Kidney epithelial cell (primary cell): ENCODE data around the gene PCGF6. TPM values are rescaled to one million over a fixed set of nuclear protein-coding genes. Genes with fewer than 3 reads are reported as not detected.

ENCODE experiments used
- DNase-seq: peaks from one replicate; pipeline ENCODE4 v3.0.0-alpha.2; 2010; ENCODE audit warnings: low read depth
- H3K27me3 ChIP-seq: 2 replicates; pipeline ENCODE4 v1.6.0; 2011; ENCODE audit warnings: low read length; ENCODE audit not compliant: control insufficient read depth, insufficient read depth
- H3K36me3 ChIP-seq: 2 replicates; pipeline ENCODE4 v1.5.1; 2011; ENCODE audit warnings: low read length; ENCODE audit not compliant: control insufficient read depth, insufficient read depth
- H3K4me3 ChIP-seq: 2 replicates; pipeline ENCODE4 v1.5.1; 2011; ENCODE audit warnings: low read depth, mild to moderate bottlenecking, control low read depth, low read length
- total RNA-seq: library from RNA; depleted of rRNA; stranded (reverse); fragments of >200 nt; gene quantifications from 2 replicates; pipeline ENCODE4 v1.2.3, GENCODE V29; 2015
- TF ChIP-seq, protein P1 (sequence below): IDR thresholded peaks from 2 replicates; pipeline ENCODE4 v1.5.1; 2011; ENCODE audit warnings: mild to moderate bottlenecking, moderate library complexity, low read length, control low read depth, inconsistent platforms; ENCODE audit not compliant: insufficient read depth, poor library complexity, severe bottlenecking

PCGF6 gene
- total RNA-seq, 1 donor from 2014 or later, result 13.3 TPM

GRCh38 chr10:103280506-103280905 is 70.4 kb downstream of the PCGF6 start:
- TF ChIP-seq, protein P1, sequence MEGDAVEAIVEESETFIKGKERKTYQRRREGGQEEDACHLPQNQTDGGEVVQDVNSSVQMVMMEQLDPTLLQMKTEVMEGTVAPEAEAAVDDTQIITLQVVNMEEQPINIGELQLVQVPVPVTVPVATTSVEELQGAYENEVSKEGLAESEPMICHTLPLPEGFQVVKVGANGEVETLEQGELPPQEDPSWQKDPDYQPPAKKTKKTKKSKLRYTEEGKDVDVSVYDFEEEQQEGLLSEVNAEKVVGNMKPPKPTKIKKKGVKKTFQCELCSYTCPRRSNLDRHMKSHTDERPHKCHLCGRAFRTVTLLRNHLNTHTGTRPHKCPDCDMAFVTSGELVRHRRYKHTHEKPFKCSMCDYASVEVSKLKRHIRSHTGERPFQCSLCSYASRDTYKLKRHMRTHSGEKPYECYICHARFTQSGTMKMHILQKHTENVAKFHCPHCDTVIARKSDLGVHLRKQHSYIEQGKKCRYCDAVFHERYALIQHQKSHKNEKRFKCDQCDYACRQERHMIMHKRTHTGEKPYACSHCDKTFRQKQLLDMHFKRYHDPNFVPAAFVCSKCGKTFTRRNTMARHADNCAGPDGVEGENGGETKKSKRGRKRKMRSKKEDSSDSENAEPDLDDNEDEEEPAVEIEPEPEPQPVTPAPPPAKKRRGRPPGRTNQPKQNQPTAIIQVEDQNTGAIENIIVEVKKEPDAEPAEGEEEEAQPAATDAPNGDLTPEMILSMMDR, result no peak
- H3K36me3 ChIP-seq, result no peaks in the 10 kb centered on the region
- H3K4me3 ChIP-seq, result no peak overlapping the region
- peaks cover 28% of the 10 kb centered on the region for H3K27me3 ChIP-seq
- DNase-seq, result no peak

DNA sequence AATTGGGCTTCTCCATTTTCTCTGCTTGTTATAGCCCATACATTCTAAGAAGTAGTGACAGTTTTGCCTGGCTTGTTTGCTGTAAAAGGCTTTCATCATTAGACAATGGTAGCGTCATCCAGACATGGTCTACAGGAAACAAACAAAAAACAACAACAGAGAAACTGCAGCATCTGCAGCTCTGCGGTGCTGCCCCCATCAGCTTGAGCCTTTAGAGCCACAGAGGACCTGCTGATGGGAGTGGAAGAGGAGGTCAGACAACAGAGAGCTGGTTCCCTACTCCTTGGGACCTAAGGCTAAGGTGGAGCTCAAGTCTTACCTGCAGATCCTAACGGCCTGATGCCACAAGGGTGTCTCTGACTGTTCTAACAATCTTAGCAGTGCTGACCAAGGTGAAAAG is 70.9 kb downstream of the PCGF6 start:
- no peak overlapping the region for H3K4me3 ChIP-seq
- DNase-seq, result no peak
- TF ChIP-seq, protein P1, result no peak
- no peaks in the 10 kb centered on the region for H3K36me3 ChIP-seq
- peaks cover 28% of the 10 kb centered on the region for H3K27me3 ChIP-seq

DNA sequence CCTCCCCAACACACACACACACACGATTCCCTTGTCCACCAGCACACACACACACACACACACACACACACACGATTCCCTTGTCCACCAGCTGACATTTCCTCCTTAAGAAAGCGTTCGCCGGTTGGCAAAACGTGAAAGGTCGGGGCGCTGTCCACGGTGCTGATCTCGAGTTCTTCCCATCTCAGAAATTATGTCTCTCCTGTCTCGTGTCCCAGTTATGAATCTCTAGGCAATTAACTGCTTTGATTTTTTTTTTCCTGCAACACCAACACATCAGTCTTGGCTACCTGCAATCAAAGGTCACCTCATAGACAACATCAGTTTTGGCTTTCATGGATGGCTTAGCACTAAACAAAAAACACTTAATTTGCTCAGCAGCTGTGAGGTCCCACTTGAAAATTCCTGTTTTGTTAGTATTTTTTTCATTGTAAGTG is 72.1 kb downstream of the PCGF6 start:
- Histone ChIP-seq H3K36me3 (no peaks in the 10 kb centered on the region), H3K27me3 (peaks cover 28% of the 10 kb centered on the region), H3K4me3 (no peak overlapping the region)
- TF ChIP-seq, protein P1, result no peak
- no peak for DNase-seq

DNA sequence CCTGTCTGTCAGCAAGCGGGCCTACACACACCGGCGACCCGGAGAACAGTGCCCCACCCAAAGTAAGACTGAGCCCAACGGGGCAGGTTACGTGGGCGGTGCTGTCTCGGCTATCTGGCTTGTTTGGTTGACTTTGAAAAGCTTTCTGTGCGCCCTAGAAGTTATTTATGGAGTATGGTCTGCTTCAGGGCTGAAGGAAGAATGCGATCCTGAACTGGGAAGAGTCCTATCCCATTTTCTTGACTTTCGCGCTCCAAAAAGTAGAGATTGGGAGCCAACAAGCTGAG is 72.5 kb downstream of the PCGF6 start:
- no peaks in the 10 kb centered on the region for H3K36me3 ChIP-seq
- TF ChIP-seq, protein P1, result no peak
- no peak overlapping the region for H3K4me3 ChIP-seq
- H3K27me3 ChIP-seq, result peaks cover 28% of the 10 kb centered on the region
- DNase-seq, result no peak

DNA sequence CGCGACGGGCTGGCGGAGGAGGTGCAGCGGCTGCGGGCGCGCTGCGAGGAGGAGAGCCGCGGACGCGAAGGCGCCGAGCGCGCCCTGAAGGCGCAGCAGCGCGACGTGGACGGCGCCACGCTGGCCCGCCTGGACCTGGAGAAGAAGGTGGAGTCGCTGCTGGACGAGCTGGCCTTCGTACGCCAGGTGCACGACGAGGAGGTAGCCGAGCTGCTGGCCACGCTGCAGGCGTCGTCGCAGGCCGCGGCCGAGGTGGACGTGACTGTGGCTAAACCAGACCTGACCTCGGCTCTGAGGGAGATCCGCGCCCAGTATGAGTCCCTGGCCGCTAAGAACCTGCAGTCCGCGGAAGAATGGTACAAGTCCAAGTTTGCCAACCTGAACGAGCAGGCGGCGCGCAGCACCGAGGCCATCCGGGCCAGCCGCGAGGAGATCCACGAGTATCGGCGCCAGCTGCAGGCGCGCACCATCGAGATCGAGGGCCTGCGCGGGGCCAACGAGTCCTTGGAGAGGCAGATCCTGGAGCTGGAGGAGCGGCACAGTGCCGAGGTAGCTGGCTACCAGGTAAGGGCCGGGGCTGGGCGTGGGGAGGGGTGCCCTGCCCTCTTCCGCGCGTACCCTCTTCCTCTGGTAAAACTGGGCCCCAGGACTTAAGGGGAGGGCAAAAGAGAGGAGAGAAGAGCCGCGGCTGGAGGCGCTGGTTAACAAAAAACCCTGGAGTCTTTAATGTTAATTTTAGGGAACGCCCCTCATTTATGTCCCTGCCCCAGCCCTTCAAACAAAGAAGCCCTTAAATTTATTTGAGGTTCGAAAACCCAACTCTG is 73.0 kb downstream of the PCGF6 start:
- peaks cover 28% of the 10 kb centered on the region for H3K27me3 ChIP-seq
- no peaks in the 10 kb centered on the region for H3K36me3 ChIP-seq
- TF ChIP-seq, protein P1, result no peak
- no peak for DNase-seq
- H3K4me3 ChIP-seq, result peak overlapping the region; percentile 37
